ENCODE measurements around the gene UNKL.

GRCh38 chr16:1363501-1364041 lies 50.9 kb downstream of the UNKL start:
- TF ChIP-seq, protein P1, sequence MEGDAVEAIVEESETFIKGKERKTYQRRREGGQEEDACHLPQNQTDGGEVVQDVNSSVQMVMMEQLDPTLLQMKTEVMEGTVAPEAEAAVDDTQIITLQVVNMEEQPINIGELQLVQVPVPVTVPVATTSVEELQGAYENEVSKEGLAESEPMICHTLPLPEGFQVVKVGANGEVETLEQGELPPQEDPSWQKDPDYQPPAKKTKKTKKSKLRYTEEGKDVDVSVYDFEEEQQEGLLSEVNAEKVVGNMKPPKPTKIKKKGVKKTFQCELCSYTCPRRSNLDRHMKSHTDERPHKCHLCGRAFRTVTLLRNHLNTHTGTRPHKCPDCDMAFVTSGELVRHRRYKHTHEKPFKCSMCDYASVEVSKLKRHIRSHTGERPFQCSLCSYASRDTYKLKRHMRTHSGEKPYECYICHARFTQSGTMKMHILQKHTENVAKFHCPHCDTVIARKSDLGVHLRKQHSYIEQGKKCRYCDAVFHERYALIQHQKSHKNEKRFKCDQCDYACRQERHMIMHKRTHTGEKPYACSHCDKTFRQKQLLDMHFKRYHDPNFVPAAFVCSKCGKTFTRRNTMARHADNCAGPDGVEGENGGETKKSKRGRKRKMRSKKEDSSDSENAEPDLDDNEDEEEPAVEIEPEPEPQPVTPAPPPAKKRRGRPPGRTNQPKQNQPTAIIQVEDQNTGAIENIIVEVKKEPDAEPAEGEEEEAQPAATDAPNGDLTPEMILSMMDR (IDR thresholded peaks at IDR 0.05) = peak; percentile 97
- no peak for TF ChIP-seq ZFX (IDR thresholded peaks at IDR 0.05; ENCODE audit: borderline replicate concordance)

Data from 22Rv1 (cell line).